H1 (cell line): ENCODE data around the gene PHLDA2.

Experiments
- CHD1 ChIP-seq: IDR thresholded peaks from 2 replicates; pipeline ENCODE4 v1.6.1; 2012; ENCODE audit warnings: low read depth, low read length, improper control_type of control experiment
- EGR1 ChIP-seq: IDR thresholded peaks from 2 replicates; pipeline ENCODE4 v1.6.1; 2011; ENCODE audit warnings: low read depth, low read length, borderline replicate concordance
- FOSL1 ChIP-seq: IDR thresholded peaks from 2 replicates; pipeline ENCODE4 v1.6.1; 2011; ENCODE audit warnings: mild to moderate bottlenecking, low read depth, low read length, moderate library complexity; ENCODE audit not compliant: insufficient read depth
- GABPA ChIP-seq: IDR thresholded peaks from 2 replicates; pipeline ENCODE4 v1.6.1; 2011; ENCODE audit warnings: mild to moderate bottlenecking, low read length, moderate library complexity, borderline replicate concordance; ENCODE audit not compliant: insufficient read depth
- POLR2AphosphoS5 ChIP-seq: IDR thresholded peaks from 2 replicates; pipeline ENCODE4 v1.6.1; 2011; ENCODE audit warnings: low read depth, low read length
- RFX5 ChIP-seq: IDR thresholded peaks from 2 replicates; pipeline ENCODE4 v1.6.1; 2011; ENCODE audit warnings: low read depth, low read length, improper control_type of control experiment, borderline replicate concordance
- RXRA ChIP-seq: IDR thresholded peaks from 2 replicates; pipeline ENCODE4 v1.6.1; 2011; ENCODE audit warnings: low read depth, mild to moderate bottlenecking, low read length, moderate library complexity; ENCODE audit not compliant: insufficient read depth
- SP1 ChIP-seq: IDR thresholded peaks from 2 replicates; pipeline ENCODE4 v1.6.1; 2011; ENCODE audit warnings: low read depth, low read length
- TAF1 ChIP-seq: IDR thresholded peaks from 2 replicates; pipeline ENCODE4 v1.6.1; 2011; ENCODE audit warnings: mild to moderate bottlenecking, low read depth, low read length
- TBP ChIP-seq: IDR thresholded peaks from 2 replicates; pipeline ENCODE4 v1.6.1; 2011; ENCODE audit warnings: low read depth, low read length, improper control_type of control experiment
- ZNF274 ChIP-seq: IDR thresholded peaks from 2 replicates; pipeline ENCODE4 v1.7.0; 2012; ENCODE audit warnings: low read length, borderline replicate concordance; ENCODE audit errors: extremely low read depth
- TF ChIP-seq, protein P1 (sequence below), 3 experiments: IDR thresholded peaks; 1 replicate in 2 of 3; 2 replicates in 1 of 3; pipeline versions ENCODE4 v1.5.1 to v1.6.1; 2011; ENCODE audit warnings: low read length in 3 of 3, mild to moderate bottlenecking in 3 of 3, inconsistent platforms in 2 of 3, low read depth in 1 of 3, moderate library complexity in 1 of 3; ENCODE audit not compliant: insufficient read depth in 1 of 3; ENCODE audit errors: control extremely low read depth in 1 of 3

DNA sequence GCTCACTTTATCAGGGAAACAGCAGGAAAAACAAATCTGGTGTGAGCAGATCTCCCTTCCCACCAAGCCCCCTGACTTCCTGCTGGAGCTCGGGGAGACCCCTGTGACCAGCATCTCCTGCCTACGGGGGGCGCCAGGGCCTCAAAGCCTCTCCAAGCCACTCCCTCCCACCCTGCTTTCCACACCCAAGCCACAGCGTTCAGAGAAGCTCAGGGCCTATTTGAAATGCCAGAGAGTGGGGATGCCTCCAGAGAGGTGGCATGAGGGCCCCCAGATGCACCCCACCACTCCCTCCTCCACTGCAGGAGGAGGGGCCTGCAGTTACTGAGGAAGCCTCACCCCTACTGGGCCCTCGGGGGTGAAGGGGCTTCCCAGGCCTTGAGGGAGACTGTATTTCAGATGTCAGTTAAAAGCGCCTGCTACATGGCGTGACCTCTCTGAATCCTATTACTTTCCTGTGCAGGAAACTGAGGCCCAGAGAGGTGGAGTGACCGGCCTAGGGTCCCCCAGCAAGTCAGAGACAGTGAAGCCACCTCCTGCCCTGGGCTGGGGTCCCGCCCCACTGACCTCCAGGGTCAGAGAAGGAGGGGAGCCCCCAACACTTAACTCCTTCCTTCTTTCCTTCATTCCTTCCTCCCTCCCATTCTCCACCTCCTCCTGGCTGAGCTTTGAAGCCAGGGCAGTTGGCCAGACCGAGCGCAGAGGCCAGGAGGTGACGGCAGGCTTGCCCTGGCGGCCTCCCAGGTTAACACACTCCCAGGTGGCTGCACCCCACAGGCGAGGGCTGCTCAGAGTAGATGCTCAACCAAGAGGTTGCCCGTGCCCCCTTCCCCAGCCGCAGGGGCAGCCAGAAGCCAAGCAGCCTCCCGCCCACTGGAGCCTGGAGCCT, 37.6 kb downstream of the PHLDA2 start:
- TF ChIP-seq, protein P1, sequence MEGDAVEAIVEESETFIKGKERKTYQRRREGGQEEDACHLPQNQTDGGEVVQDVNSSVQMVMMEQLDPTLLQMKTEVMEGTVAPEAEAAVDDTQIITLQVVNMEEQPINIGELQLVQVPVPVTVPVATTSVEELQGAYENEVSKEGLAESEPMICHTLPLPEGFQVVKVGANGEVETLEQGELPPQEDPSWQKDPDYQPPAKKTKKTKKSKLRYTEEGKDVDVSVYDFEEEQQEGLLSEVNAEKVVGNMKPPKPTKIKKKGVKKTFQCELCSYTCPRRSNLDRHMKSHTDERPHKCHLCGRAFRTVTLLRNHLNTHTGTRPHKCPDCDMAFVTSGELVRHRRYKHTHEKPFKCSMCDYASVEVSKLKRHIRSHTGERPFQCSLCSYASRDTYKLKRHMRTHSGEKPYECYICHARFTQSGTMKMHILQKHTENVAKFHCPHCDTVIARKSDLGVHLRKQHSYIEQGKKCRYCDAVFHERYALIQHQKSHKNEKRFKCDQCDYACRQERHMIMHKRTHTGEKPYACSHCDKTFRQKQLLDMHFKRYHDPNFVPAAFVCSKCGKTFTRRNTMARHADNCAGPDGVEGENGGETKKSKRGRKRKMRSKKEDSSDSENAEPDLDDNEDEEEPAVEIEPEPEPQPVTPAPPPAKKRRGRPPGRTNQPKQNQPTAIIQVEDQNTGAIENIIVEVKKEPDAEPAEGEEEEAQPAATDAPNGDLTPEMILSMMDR (IDR thresholded peaks at IDR 0.05; ENCODE audit: control extremely low read depth in 1 of 3, insufficient read depth in 1 of 3, low read depth in 1 of 3, low read length in 3 of 3) = peak in 2 of 3 experiments; percentile 40 to 51; a peak in 2 of 4 replicates
- TF ChIP-seq TAF1 (no peak), RFX5 (no peak), POLR2AphosphoS5 (no peak), SP1 (no peak), CHD1 (no peak), EGR1 (no peak; the same call in 1 of the 2 replicates), RXRA (no peak), GABPA (no peak), TBP (no peak), FOSL1 (no peak), ZNF274 (no peak)
